Measurements from ENCODE around the gene RMDN3.

RMDN3 gene

DNA sequence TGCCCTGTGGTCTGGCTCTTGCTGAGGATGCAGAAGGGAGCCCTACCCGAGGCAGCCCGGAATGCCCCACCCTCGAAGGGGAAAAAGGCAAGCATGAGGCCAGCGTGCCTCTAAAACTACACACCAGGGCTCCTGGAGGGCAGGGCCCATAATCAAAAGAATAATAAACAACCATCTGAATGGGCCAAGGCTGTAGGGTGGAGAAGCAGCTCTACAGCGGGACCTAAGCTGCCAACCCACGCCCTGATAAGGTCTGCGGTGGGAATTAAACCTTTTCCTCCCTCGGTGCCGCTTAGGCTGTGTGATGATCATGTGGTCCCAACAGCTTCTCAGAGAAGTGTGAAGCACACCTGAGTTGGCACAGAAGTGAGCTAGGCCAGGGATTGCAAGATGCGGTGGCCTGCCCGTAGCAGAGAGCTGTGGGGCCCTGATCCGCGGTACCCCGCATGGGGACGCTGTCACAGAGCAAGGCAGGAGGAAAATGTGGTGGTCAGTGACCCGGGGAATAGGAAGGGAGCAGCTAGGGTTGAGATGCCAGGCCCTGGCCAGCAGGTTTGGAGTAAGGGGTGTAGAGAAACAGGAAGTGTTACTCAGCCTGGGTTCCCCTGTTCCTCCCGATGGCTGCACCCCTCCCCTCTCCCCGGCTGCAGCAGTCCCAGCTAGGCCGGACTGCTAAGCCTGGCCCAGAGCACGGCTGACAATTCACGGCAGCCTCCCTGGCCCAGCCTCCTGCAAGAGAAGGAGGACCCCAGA is 13.6 kb upstream of the RMDN3 start:
- no peak for TF ChIP-seq CTCF (IDR thresholded peaks at IDR 0.05; ENCODE audit: insufficient read depth, low read length)
- peak; percentile 71 for TF ChIP-seq GABPA (IDR thresholded peaks at IDR 0.05; ENCODE audit: low read depth)
- TF ChIP-seq POLR2AphosphoS5 (IDR thresholded peaks at IDR 0.05; ENCODE audit: low read depth) = 0 out of 2 replicates have a peak, but pooled peaks have one; percentile 33
- no peak for TF ChIP-seq REST (IDR thresholded peaks at IDR 0.05; ENCODE audit: insufficient replicate concordance, low read depth)
- peak; percentile 85 for TF ChIP-seq SPI1 (IDR thresholded peaks at IDR 0.05; ENCODE audit: borderline replicate concordance, low read depth)
- H3K27me3 ChIP-seq (ENCODE audit: insufficient read depth, poor library complexity, severe bottlenecking) = no peaks in the 10 kb centered on the region
- peak; percentile 58 to 68 for DNase-seq (ENCODE audit: low read depth in 1 of 2, low spot score in 1 of 2)
- H3K27ac ChIP-seq (replicated peaks) = peak overlapping the region; percentile 70
- peak overlapping the region; percentile 11 for H3K4me3 ChIP-seq (replicated peaks; ENCODE audit: insufficient read depth, low read length)

- DNase-seq (ENCODE audit: low read depth in 1 of 2, low spot score in 1 of 2) = no peak
- no peak for TF ChIP-seq GABPA (IDR thresholded peaks at IDR 0.05; ENCODE audit: low read depth)
- TF ChIP-seq SPI1 (IDR thresholded peaks at IDR 0.05; ENCODE audit: borderline replicate concordance, low read depth) = no peak
- no peak for TF ChIP-seq CTCF (IDR thresholded peaks at IDR 0.05; ENCODE audit: insufficient read depth, low read length)
- TF ChIP-seq POLR2AphosphoS5 (IDR thresholded peaks at IDR 0.05; ENCODE audit: low read depth) = no peak
- TF ChIP-seq REST (IDR thresholded peaks at IDR 0.05; ENCODE audit: insufficient replicate concordance, low read depth) = no peak
- no peak overlapping the region for H3K4me3 ChIP-seq (replicated peaks; ENCODE audit: insufficient read depth, low read length)
- H3K27ac ChIP-seq (replicated peaks) = peak overlapping the region; percentile 70
- no peaks in the 10 kb centered on the region for H3K27me3 ChIP-seq (ENCODE audit: insufficient read depth, poor library complexity, severe bottlenecking)
Observed at GRCh38 chr15:40767838-40768500, 12.9 kb upstream of the RMDN3 start.

- no peak for DNase-seq (ENCODE audit: low read depth in 1 of 2, low spot score in 1 of 2)
- no peaks in the 10 kb centered on the region for H3K27me3 ChIP-seq (ENCODE audit: insufficient read depth, poor library complexity, severe bottlenecking)
- H3K4me3 ChIP-seq (replicated peaks; ENCODE audit: insufficient read depth, low read length) = no peak overlapping the region
- no peak overlapping the region for H3K27ac ChIP-seq (replicated peaks)
- TF ChIP-seq SPI1 (IDR thresholded peaks at IDR 0.05; ENCODE audit: borderline replicate concordance, low read depth) = no peak
- TF ChIP-seq POLR2AphosphoS5 (IDR thresholded peaks at IDR 0.05; ENCODE audit: low read depth) = 0 out of 2 replicates have a peak, but pooled peaks have one; percentile 3
Observed at GRCh38 chr15:40766906-40767837, 12.1 kb upstream of the RMDN3 start.
